GM21528 (cell line): Measurements from ENCODE around the gene ABAT.
"Not testable (repeated sequence)": the region's sequence is repeated elsewhere in the genome, so short reads cannot be mapped to it uniquely, and the experiment has no call there.

Experiments
- ATAC-seq: cut with Tn5 transposase; IDR thresholded peaks from one replicate; pipeline ENCODE4 v1.9.1; 2021; ENCODE audit warnings: mild to moderate bottlenecking, moderate library complexity; ENCODE audit not compliant: unreplicated experiment, low FRiP score

ABAT gene

DNA sequence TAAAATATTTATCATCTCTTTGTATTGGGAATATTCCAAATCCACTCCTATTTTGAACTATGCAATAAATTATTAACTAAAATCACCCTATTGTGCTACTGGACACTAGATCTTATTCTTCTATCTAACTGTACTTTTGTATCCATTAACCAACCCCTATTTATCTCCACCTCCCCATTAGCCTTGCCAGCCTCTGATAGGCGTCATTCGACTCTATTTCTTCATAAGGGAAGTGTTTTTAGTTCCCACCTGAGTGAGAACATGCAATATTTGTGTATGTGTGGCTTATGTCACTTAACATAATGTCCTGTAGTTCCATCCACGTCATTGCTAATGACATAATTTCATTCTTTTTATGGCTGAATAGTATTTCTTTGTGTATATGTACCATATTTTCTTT, 99.1 kb downstream of the ABAT start:
- no peak for ATAC-seq

DNA sequence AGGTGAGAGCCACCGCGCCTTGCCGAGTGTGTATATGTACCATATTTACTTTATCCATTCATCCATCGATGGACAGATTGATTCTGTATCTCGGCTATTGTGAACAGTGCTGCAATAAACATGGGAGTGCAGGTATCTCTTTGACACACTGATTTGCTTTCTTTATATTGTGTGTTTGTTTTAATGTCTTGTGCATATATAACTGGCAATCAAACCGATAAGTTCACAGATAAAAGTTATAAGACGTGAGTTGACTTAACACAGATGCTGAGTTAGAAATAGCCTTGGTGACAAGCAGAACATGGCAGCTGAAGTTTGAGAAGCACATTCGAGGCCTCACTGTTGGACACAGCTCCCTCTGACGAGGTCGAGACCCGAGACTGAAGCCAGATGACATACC, 99.8 kb downstream of the ABAT start:
- ATAC-seq, result no peak

DNA sequence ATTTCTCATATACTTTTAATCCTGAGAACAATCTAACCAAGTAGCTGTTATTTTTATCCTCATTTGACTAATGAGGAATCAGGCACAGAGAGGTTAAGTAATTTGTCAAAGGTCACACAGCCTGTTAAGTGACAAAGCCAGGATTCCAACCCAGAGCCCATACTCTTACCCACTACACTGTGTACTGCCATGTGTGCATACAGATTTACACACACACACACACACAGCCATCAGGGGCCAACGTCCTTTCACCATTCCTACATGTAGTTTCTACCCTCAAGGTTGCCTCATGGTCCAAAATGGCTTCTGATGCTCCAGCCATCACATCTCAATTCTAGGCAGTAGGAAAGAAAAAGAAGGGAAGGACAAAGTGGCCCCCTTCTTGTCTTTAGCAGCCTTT, 100.9 kb downstream of the ABAT start:
- ATAC-seq, result no peak

DNA sequence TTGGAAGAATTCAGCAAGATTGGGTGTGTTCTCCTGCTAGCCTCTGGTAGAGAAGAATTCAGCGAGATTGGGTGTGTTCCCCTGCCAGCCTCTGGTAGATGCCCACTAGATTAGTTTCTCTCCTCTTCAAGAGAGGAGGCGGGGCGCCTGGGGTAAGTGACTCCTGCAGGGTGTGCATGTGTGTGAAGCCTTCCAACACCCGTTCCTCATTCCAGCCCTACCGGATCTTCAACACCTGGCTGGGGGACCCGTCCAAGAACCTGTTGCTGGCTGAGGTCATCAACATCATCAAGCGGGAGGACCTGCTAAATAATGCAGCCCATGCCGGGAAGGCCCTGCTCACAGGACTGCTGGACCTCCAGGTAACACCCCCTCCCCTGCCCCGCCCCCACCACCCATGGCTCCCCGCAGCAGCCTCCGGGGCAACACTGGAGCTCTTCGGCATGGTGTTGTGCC, 101.7 kb downstream of the ABAT start:
- ATAC-seq, result no peak

DNA sequence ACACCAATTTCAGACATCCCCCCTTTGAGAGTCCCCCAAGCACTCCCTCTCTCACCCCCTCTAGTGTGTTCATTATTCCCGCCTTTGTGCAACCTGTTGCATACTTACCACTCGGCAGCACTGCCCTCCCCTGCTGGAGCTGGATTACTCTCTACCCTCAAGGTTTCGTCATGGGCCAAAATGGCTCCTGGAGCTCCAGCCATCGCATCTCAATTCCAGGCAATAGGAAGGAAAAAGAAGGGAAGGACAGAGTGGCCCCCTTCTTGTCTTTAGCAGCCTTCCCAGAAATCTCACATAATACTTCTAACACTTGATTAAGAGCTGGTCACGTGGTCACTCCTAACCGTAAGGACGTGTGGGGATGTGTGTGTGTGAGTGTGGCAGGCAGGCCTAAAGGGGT, 102.8 kb downstream of the ABAT start:
- ATAC-seq, result no peak

DNA sequence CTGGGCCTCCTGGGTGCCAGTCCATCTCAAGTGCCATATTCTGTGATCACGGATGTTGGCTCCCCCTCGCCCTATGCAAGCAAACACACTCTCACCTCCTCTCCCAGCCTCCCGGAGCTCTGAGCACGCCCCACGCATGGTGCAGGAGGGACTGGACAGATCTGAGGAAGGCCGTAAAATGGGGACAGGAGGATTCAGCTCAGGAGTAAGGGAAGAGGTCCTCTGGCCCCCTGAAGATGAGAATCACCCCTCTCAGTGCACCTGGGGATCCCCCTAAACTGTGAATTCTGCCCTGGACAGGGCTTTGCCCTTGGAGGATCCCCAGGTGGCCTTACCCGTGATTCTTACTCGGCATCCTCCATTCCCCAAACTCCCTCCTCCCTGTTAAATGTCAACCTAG, 107.4 kb downstream of the ABAT start:
- ATAC-seq, result no peak

DNA sequence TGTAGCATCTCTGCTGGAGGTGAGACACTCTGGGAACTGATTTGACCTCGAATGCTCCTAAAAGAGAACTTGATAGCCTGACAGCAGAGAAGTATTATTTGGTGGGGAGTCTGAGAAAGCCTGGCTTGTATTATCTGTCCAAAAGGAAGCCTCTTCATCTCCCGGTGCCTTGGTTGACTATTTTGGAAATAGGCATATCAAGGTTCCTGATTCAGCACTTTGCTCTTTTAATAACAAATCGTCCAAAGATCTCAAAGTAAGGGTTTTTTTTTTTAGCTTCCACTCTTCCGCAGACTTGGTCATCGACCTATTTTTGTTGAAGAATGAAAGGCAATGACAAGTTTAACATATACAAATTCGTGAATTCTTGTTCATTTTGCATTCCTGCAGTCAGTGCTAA, 108.3 kb downstream of the ABAT start:
- no peak for ATAC-seq

DNA sequence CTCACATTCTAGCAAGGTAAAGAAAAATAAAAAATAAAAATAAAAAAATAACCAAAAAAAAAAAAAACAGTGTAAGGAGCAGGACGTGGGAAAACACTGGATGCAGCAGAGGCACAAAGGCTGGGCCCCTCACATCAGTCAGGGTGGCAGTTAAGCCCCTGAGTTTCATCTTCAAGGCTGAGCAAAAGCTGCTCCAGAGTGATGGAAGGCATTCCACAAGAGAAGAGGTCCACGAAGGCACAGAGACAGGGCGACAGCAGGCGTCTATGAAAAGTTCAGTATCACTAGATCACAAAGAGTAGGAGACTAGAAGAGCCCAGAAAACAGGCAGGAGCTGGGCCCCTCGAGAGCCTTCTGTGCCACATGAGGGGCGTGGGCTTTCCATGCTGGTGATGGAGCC, 111.0 kb downstream of the ABAT start:
- no peak for ATAC-seq

DNA sequence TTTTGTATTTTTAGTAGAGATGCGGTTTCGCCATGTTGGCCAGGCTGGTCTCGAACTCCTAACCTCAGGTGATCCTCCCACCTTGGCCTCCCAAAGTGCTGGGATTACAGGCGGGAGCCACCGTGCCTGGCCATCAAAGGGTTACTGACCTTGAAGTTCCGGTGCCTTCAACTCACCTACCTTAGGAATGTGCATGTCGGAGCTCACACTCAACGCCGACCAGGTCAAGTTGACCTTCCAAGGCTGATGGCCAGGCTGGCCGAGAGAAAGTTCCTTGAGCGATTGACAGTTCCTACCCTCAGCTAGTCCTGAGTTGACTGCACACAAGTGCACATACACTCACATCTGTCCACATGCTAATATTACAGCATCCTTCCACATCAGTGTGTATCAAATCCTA, 111.9 kb downstream of the ABAT start:
- ATAC-seq, result not testable (repeated sequence)

DNA sequence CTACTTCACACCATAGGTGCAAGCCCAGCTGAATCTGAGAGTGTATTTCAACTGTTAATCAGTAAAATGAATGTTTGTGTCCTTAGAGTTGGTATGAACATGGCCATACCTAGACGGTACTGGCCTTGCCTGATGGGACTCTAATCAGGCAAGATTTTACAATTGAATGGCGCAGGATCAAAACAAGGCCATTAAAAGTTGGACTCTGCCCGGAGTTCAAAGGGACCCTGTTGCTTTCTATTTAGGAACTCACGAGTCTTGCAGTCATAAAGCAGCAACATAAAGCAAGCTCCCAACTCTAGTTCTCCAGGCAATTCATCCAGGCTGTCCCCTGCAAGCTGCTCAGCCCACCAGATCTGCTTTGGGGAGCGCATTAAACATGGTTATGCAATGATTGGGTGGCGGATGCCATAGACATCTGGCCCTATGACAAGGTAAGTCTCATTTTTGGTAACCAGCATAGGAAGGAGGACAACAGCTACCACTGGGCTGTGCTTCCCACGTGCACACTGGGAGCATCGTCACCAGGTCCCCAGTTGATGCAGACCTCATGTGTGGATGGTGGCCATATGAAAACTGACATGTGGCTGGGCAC, 114.3 kb downstream of the ABAT start:
- ATAC-seq, result no peak

DNA sequence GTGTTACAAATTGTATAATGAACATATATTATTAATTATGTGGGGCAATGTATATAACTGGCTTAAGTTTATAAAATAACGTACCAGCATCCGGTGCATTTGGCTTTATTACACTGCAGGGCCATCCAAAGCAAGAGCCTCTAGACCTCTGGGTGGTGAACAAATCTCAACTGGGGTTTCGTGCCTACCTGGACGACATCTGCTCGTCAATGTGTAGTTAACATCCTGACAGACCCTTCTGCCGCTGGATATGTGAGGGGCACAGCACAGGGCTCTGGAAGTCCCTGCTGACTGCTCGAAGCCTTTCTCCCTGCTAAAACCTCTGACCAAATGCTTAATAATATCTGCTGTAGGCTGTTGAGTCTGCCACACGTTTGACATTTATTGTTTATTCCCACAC, 120.7 kb downstream of the ABAT start:
- ATAC-seq, result no peak

DNA sequence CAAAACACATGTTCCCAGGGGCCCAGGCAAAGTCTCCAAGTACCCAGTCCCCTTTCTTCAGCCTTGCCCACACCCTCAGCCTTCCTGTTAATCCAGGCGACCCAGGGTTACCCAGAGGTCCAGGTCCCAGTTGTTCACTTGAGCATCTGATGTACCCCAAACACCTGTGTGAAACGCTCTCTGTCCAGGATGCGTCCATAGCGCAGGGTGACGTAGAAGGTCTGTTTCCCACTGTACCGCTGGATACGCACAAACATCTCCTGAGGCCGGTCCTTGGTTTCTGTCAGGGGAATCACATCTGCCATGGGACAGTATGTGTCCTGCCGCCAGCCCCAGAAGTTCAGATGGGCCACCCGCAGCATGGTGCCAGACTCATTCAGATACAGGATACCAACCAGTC, 121.4 kb downstream of the ABAT start:
- no peak for ATAC-seq

DNA sequence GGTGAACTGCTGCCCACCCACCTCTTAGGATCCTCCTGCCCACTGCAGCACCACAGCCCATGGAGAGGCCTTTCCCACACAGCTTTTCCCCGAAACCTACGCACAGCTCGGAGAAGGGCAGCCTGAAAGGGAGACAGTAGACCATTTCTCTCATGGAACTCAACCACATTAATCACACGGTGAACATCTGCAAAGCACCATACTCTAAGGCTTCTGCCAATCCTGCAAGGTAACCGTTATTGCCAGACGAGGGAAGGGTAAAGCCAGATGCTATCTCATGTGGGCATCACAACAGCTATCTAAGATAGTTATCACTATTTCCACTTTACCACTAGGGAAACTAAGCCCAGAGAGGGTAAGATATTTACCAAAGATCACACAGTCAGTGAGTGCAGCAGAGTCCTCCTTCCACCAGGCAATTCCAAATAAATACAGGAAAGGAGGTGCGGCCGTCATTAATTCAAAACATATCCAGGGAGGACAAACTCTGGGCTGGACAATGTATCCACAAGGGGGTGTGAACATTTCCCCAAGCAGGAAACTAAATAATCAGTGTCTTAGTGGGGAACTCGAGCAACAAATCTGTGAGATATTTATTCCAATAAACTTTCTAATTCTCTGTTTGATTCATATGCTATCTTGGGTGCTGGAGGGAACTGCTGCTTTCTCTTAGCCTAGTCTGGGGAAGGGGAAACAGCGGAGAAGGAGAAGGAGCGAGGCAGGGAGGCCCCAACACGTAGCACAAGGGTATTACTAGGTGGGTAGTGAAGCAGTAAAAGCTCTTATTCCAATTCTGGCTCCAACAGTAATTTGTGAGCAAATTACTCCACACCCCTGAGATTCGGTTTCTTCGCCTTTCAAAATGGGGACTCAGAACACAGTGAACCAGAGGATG, 122.3 kb downstream of the ABAT start:
- ATAC-seq, result no peak

DNA sequence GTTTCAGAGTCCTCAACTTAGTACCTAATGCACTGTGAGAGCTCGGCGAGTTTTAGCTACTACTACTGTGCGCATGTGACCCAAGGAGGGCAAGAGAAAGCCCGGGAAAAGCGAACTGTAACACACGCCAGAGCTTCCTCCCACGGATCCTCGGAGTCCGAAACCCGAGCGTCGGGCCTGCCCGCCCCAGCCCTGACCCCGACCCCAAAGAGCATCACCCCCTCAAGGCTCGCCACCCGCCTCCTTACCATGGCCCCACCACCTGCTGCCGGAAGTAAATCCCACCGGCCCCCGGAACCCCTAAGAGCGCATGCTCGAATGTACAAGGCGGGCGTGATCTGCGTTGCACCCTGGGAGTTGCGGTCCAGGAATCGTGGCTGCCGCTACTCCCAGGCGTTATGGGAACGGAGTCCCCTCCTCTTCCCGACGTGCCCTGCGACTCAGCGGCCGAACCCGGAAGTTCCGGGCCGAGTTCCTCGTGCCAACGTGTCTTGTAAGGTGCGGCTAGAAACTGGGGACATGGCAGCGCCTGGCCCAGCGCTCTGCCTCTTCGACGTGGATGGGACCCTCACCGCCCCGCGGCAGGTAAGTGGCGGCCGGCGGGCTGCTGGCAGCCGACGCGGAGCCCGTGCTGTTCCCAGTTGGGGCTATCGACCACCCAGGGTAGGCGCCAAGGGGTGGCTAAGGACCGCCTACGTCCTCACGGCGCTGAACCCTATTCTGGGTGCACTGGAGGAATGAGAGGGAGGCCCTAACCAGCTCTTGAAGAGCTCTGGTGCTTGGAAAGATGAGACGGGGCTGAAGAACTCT, 123.2 kb downstream of the ABAT start, which contains the start of the genes PMM2 and TMEM186:
Gene PMM2 (plus strand): TSS at position 476 of the 810 bp plus-strand sequence. CDS start 44 bp downstream, at position 520.
Gene TMEM186 (minus strand): TSS at position 276 of the 810 bp plus-strand sequence. CDS start 25 bp downstream, at position 251.
- ATAC-seq, result peak; percentile 94

DNA sequence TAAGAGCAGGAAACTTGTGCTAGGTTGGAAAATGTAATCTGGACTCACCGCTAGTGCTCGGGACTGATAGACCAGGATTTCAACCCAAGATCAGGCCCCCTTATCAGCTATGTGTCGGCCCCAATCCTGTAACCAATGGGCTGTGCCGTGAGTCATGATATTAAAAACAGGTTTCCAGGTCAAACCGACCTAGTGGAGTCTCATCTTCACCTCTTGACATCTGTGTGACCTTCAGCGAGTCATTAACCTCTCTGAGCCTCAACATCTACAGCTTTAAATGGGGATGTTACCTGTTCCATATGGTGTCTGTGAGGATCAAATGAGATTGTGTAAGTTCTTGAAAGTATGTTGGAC, 123.7 kb downstream of the ABAT start:
- peak; percentile 1 for ATAC-seq

DNA sequence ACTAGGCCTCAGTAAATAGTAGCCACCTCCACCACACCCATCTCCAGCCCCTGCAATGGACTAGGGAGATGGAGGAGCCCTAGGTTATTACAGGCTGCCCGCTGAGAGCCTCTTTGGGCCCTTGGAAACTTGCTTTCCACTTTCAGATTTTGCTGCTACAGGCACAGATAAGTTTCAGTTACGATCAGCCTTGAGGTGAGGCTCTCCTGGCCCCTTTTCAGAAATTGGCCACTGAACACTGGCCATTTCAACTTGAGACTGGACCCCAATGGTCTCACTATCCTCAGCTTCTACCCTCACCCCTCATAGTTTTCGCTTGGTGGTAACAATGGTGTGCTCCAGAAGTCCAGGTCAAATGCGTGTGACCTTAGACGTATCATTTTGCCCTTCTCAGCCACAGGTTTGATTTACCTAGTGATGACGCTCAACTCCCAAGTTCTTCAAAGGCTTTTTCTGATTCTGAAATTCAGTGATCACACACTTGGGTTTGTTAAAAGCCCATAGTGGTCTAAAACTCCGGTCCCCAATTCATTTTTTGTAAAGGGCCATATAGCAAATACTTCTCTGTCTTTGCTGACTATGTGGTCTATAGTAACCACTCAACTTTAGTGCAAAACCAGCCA, 124.2 kb downstream of the ABAT start:
- ATAC-seq, result no peak

DNA sequence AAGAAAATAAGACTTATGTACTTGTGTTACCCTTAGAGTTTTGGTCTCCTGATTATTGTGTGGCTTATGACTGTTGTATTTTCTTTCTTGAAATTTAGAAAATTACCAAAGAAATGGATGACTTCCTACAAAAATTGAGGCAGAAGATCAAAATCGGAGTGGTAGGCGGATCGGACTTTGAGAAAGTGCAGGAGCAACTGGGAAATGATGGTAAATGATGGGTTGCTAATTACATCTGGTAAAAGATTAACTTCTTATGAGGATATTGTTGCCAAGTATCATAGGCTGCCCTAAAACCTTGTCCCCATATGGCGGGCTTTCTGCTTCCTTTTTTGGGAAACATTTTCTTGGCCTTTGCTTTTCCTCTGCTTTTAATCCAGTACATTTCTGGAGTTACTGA, 127.3 kb downstream of the ABAT start:
- ATAC-seq, result no peak

DNA sequence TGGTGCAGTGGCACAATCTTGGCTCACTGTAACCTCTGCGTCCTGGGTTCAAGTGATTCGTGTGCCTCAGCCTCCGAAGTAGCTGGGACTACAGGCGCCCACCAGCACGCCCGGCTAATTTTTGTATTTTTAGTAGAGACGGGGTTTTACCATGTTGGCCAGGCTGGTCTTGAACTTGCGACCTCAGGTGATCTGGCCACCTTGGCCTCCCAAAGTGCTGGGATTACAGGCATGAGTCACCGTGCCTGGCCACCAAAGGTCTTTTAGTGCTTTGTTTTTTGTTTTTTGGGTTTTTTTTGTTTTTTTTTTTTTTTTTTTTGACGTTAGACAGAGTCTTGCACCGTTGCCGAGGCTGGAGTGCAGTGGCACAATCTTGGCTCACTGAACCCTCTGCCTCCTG, 129.3 kb downstream of the ABAT start:
- ATAC-seq, result not testable (repeated sequence)

DNA sequence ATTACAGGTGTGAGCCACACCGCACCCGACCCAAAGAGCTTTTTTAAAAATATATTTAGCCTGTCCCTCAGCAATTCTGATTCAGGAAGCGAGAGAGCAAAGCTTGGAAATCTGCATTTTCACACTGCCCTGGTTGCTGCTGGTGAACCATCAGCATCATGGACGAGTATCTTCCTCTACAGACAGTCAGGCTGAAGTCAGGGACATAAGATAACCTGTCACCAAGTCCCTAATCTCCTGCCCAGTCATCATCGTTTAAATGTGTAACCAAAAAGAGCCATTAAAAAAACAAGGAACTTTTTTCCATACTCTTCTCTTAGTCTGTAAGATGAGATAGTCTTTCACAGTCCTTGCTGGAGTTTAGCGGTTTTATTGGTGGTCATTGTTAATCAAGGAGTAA, 129.9 kb downstream of the ABAT start:
- no peak for ATAC-seq

DNA sequence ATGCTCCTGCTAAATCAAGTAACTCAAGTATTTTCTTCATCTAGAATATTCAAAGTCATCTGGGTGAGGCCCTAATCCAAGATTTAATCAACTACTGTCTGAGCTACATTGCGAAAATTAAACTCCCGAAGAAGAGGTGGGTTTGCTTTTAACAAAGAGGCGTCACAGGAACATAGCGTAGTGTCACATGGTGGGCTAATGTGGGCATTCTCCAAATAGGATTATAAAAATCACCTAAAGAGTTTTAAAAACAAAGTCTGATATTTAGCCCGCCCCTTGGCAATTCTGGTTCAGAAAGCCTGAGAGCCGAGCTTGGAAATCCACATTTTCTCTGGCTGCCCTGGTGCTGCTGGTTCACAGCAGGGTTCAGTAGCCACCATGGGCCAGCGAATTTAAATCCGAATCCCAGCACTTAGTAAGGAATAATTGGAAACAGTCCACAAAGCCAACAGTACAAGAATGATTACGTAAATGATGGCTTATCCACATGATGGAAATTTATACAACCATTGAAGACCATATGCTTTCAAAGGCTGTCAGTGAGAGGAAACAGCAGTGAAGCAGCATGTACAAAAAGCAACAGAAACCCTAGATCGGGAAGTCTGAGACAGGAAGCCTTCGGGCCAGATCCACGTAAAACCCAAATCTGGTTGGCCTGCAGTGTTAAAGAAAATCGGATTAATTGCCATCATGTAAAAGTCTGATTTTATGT, 132.0 kb downstream of the ABAT start:
- no peak for ATAC-seq
